GM19035 (cell line): ENCODE data around the gene GCLC.
"Not testable (repeated sequence)": the region's sequence is repeated elsewhere in the genome, so short reads cannot be mapped to it uniquely, and the experiment has no call there.

Source experiments
- ATAC-seq: cut with Tn5 transposase; IDR thresholded peaks from one replicate; pipeline ENCODE4 v1.9.1; 2021; ENCODE audit not compliant: unreplicated experiment

Gene GCLC

DNA sequence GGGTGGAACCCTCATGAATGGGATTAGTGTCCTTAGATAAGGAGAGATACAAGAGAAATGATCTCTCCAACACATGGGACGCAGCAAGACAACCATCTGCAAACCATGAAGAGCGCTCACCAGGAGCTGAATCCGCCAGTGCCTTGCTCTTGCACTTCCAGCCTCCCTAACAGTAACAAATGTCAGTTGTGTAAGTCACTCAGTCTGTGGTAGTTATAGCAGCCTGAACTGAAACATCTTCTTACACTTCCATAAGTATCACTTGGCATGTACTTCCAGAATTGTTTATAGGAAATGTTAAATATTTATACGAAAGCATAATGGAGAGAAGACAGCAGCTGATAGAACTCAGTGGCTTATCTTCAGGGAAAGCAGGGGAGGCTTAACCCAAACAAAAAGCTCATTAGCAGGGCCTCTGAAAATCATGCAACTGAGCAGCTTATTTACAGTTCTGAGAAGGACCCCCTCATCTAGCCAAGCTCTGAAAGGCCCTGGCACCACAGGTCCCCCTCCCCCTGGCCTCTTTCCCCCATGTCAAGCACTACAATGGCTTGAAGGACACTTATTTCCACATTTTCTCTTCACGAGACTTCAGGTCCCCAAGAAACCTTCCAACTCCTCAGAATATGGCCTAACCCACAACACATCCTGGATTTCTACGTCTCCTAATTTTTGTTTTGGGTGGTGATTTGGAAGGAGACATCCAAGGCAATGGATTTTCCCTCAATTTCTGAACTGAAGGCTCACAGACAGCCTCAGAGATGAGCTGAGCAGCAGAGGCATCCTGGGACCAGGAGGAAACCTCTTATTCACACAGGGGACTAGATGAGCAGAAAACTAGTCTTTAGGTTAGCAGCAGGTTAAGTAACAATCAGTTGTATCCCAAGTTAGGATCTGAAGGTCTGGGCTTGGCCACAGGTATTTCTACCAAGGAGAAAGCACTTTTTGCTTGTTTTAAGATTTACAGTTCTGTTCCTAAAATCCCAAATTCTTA lies 49.1 kb downstream of the GCLC start:
- ATAC-seq = no peak

GRCh38 chr6:53494076-53494475 lies 50.8 kb downstream of the GCLC start:
- no peak for ATAC-seq

GRCh38 chr6:53493635-53494025 lies 51.3 kb downstream of the GCLC start:
- ATAC-seq = no peak

- no peak for ATAC-seq
Measured at GRCh38 chr6:53492860-53493634, 51.9 kb downstream of the GCLC start.

DNA sequence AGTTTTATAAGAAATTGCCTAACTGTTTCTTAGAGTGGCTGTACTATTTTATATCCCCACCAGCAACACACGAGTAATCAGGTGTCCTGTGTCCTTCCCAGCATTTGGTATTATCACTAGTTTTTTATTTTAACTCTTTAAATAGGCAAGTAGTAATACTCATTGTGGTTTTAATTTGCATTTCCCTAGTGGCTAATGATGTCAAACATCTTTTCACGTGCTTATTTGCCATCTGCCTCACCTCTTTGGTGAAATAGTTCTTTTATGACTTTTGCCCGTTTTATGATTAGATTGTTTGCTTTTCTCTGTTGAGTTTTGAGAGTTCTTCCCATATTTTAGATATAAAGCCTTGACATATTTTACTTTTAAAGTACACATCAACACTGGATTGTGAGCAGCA lies 57.8 kb downstream of the GCLC start:
- no peak for ATAC-seq

DNA sequence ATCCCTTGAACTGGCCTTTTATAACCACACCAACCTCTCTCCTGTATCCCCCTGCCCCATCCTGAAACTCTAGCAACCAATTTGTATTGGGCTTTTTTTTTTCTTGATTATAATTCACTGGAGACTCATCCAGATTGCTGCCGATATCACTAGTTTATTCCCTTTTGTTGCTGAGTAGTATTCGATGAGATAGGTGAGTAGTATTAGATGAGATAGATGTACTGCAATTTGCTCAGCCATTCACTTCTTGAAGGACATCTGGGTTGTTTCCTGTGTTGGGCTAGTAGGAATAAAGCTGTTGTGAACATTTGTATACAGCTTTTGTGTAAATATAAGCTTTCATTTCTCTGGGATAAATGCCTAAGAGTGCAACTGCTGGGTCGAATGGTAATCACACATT lies 58.2 kb downstream of the GCLC start:
- ATAC-seq = no peak

- no peak for ATAC-seq
Measured at GRCh38 chr6:53484476-53485280, 60.2 kb downstream of the GCLC start.

DNA sequence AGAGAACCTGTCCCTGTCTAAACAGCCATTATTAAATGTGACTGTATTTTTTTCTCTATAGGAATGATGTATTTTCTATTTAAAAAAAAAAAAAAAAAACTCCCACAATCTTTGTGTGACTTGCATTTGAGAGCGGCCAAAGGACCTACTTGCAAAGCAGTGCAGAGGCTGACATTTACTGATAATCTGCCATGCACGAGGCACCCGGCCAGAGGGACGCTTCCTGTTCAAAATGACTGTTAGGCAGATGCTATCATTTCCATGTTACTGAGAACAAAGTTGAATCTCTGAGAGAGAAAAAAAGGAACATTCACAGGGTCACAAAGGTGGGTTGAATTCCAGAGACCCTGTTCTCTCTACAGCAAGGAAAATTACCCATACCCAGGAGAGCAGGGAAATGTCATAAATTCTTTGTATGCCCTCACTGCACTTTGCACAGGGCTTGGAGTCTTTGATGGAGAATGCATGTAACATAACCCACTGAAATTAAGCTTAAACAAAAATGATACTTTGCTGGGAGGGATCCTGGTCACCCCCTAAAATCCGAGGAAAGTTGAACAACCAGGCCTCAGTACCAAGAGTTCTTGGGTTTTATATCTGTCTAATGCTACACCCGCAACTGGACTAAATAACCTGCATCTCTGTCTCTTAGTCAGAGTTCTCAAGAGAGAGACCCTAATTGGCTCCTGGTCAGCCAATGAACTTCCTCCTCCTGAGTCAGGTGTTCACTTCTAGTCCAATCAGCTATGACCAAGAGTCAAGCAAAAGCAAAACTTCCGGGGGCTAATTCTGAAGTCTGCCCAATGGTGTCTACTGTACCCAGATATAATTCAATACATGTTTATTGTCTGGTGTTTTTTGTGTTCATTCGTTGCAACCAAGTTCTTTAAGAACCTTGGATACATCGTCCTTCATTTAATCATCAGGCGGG lies 61.2 kb downstream of the GCLC start:
- no peak for ATAC-seq

DNA sequence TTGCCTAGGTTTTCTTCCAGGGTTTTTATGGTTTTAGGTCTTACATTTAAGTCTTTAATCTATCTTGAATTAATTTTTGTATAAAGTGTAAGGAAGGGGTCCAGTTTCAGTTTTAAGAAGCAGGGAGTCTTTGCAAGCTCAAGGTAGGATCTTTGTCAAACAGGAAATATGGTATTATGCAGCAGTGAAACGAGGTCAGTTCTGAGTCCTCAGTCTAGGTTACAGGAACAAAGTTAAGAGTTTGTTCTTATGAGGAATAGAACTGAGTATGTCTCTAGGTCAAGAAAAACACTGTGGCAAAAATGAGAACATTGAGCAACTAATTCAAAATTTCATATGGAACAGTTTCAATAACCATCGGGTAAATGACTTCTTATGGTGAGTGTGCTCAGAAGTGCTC lies 63.6 kb downstream of the GCLC start:
- no peak for ATAC-seq

- ATAC-seq = not testable (repeated sequence)
Measured at GRCh38 chr6:53480774-53481173, 64.1 kb downstream of the GCLC start.

- ATAC-seq = no peak
Measured at GRCh38 chr6:53479871-53480270, 65.0 kb downstream of the GCLC start.

DNA sequence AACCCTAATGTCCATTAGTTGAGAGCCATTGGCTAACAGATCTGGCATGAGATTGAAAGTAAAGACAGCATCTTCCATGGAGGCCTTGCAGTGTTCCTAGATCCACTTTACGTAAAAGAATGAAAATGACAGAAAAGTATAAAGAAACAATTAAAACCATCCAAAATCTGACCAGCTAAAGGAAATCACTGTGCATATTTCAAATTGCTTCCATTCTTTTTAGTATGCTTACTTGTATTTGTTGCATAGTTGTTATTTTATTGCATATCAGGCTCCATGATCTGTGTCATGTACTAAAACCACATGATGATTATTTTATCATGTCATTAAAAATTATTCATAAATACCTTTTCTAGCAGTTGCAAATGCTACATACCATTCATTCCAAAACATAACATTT lies 67.9 kb downstream of the GCLC start:
- ATAC-seq = no peak

DNA sequence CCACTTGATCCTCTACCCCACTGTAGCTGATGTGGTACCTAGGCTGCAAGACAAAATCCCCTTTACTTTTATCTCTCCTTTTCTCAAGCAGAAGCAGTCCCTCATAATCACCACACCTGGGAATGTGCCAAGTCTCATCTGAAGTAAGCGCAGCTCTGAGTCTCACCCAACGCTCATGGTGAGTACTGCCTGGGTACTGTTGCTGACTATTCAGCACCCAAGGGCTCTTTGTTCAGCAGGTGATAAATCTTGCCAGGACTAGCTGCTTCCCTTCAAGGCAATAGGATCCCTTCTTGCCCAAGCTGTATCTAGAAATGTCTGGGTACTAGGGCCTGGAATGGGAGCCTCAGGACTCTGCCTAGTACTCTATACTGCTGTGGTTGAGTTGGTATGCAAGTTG lies 70.9 kb downstream of the GCLC start:
- ATAC-seq = no peak

- no peak for ATAC-seq
Measured at GRCh38 chr6:53469163-53469562, 75.7 kb downstream of the GCLC start.

- ATAC-seq = no peak
Measured at GRCh38 chr6:53466257-53466656, 78.6 kb downstream of the GCLC start.

DNA sequence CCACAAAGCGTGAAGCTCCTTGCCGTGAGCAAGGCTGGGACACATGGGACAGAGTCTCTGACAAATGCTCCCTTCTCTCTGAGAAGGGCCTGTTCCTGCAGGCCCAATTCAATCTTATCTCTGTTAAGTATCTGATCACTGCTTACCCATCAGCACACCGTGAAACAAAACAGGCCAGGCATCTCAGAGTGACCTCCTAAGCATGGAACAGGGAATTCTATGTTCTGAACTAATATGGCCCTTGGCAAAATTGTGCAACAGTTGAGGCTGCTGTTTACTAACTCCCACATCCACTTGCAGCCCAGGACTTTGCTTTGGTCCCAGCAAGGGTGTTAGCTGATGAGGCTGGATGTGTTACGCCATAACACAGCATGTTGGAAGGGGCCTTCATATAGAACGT lies 79.2 kb downstream of the GCLC start:
- no peak for ATAC-seq

- ATAC-seq = no peak
Measured at GRCh38 chr6:53464927-53465460, 79.9 kb downstream of the GCLC start.

DNA sequence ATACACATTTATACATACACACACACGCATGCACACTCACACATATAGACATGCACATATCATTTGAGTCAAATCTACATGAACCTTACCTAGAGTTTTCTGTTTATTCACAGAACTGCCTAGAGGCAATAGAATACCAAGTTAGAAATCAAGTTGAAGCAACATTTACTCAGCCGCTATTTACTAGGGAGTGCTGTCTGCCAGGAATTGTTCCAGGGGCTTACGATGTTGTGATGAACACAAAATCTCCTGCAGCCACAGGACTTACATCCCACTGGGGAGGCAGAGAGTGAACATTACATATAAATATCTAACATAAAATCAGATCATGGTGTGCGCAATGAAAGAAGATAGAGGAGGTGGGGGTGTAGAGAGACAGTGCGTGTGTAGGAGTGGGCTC lies 80.4 kb downstream of the GCLC start:
- ATAC-seq = no peak

DNA sequence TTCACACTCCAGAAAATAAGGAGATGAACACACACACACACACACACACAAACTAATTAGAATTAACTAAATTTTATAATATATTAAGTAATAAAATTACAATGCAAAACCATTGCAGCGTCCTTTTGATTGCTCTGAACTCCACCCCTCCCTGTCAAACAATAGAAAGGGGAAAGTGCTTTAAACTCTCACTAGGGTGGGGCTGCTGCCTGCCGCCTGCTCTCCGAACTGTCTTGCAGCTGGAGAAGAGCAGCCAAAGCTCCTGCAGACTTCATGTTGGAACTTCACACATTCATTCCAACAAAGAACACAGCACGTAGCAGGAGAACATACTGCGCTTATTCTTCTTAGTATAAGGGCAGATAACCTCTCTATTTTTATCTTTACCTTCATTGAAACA lies 83.2 kb downstream of the GCLC start:
- peak; percentile 22 for ATAC-seq
